ENCODE data around the gene SPACDR.

DNA sequence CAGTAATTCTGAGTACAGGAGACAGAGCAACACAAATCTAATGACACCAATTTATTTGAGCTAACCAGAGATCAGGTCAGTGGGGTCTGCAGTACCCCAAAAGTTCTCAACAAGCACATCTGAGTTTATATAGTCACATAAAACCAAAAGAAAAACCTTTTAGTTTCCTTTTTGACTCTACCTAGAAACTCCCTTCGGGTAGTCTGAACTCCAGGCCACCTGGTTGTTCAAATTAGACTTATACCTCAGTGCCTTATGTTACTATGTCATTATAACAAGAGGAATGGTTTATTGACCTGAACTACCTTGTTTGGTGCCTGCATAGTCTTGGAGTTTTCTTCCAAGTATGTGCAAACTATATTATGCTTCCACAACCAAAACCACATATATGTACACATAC lies 50.2 kb downstream of the SPACDR start:
- TF ChIP-seq CTCF (IDR thresholded peaks at IDR 0.05) (no peak), EZH2 (IDR thresholded peaks at IDR 0.05) (no peak), EZH2phosphoT487 (IDR thresholded peaks at IDR 0.05) (no peak)

Measured in neural progenitor cell (in vitro differentiated cells).